Astrocyte (in vitro differentiated cells and primary cell): Measurements from ENCODE around the gene PIGQ. TPM values are rescaled to one million over a fixed set of nuclear protein-coding genes. Genes with fewer than 3 reads are reported as not detected.

Experiments
- DNase-seq: peaks from one replicate; pipeline ENCODE4 v3.0.0-alpha.2; 2010; ENCODE audit warnings: low read depth
- FAIRE-seq: peaks from 2 replicates; lab custom pipeline; 2011; peaks lifted over from hg19 to GRCh38; lab: Jason Lieb, UNC
- H2AFZ ChIP-seq: 2 replicates; pipeline ENCODE4 v1.6.0; 2012; ENCODE audit warnings: low read depth, low read length, inconsistent platforms
- H3K27ac ChIP-seq: 2 replicates; pipeline ENCODE4 v1.5.1; 2011; ENCODE audit warnings: low read depth, low read length, inconsistent platforms
- H3K27me3 ChIP-seq: 2 replicates; pipeline ENCODE4 v1.6.0; 2011; ENCODE audit warnings: low read length, inconsistent platforms; ENCODE audit not compliant: insufficient read depth
- H3K36me3 ChIP-seq: 2 replicates; pipeline ENCODE4 v1.5.1; 2011; ENCODE audit warnings: low read length, inconsistent platforms; ENCODE audit not compliant: insufficient read depth
- H3K4me1 ChIP-seq: 2 replicates; pipeline ENCODE4 v1.5.1; 2011; ENCODE audit warnings: low read length, inconsistent platforms; ENCODE audit not compliant: insufficient read depth
- H3K4me2 ChIP-seq: 2 replicates; pipeline ENCODE4 v1.6.0; 2012; ENCODE audit warnings: low read length, inconsistent platforms
- H3K4me3 ChIP-seq: 2 replicates; pipeline ENCODE4 v1.5.1; 2011; ENCODE audit warnings: low read depth, mild to moderate bottlenecking, low read length, inconsistent platforms; ENCODE audit not compliant: insufficient read depth
- H3K79me2 ChIP-seq: 2 replicates; pipeline ENCODE4 v1.6.0; 2012; ENCODE audit warnings: mild to moderate bottlenecking, low read length, inconsistent platforms; ENCODE audit not compliant: insufficient read depth
- H3K9ac ChIP-seq: 2 replicates; pipeline ENCODE4 v1.6.0; 2012; ENCODE audit warnings: mild to moderate bottlenecking, low read length, inconsistent platforms
- H3K9me3 ChIP-seq: 2 replicates; pipeline ENCODE4 v1.5.1; 2012; ENCODE audit warnings: low read depth, mild to moderate bottlenecking, low read length, inconsistent platforms; ENCODE audit not compliant: insufficient read depth
- H4K20me1 ChIP-seq: 2 replicates; pipeline ENCODE4 v1.6.0; 2012; ENCODE audit warnings: low read length, inconsistent platforms; ENCODE audit not compliant: insufficient read depth
- H3K27ac Mint-ChIP-seq: one replicate; pipeline ENCODE4 v1.8.0; 2021; ENCODE audit warnings: mild to moderate bottlenecking, mixed read lengths; ENCODE audit not compliant: unreplicated experiment
- H3K27me3 Mint-ChIP-seq: one replicate; pipeline ENCODE4 v1.8.0; 2021; ENCODE audit warnings: low read depth, mixed read lengths; ENCODE audit not compliant: unreplicated experiment
- H3K36me3 Mint-ChIP-seq: one replicate; pipeline ENCODE4 v1.8.0; 2021; ENCODE audit warnings: low read depth, mixed read lengths; ENCODE audit not compliant: unreplicated experiment
- H3K4me1 Mint-ChIP-seq: one replicate; pipeline ENCODE4 v1.8.0; 2021; ENCODE audit warnings: low read depth, mixed read lengths; ENCODE audit not compliant: unreplicated experiment
- H3K4me3 Mint-ChIP-seq: one replicate; pipeline ENCODE4 v1.8.0; 2021; ENCODE audit warnings: mild to moderate bottlenecking, moderate library complexity, mixed read lengths; ENCODE audit not compliant: unreplicated experiment
- H3K9me3 Mint-ChIP-seq: one replicate; pipeline ENCODE4 v1.8.0; 2021; ENCODE audit warnings: mild to moderate bottlenecking, mixed read lengths; ENCODE audit not compliant: unreplicated experiment
- CTCF ChIP-seq: IDR thresholded peaks from 2 replicates; pipeline ENCODE4 v1.5.1; 2011; ENCODE audit warnings: low read depth, mild to moderate bottlenecking, inconsistent platforms, low read length, moderate library complexity; ENCODE audit not compliant: insufficient read depth
- EZH2 ChIP-seq: IDR thresholded peaks from 2 replicates; pipeline ENCODE4 v1.6.1; 2012; ENCODE audit warnings: mild to moderate bottlenecking, low read length, inconsistent platforms; ENCODE audit not compliant: insufficient read depth
- total RNA-seq: library from RNA; stranded (reverse); gene quantifications from 2 replicates; pipeline ENCODE4 v1.2.1, GENCODE V29; 2021

The PIGQ gene
- total RNA-seq, 1 donor from 2014 or later, result 22.4 TPM

GRCh38 chr16:535446-536405, 34.0 kb upstream of the PIGQ start:
- Mint-ChIP-seq H3K4me3 (no peak overlapping the region), H3K9me3 (no peaks in the 10 kb centered on the region), H3K27me3 (no peaks in the 10 kb centered on the region), H3K27ac (peak overlapping the region; percentile 75), H3K36me3 (no peaks in the 10 kb centered on the region), H3K4me1 (no peaks in the 10 kb centered on the region)
- Histone ChIP-seq H3K4me1 (peaks cover 29% of the 10 kb centered on the region), H3K27ac (peak overlapping the region; percentile 4), H3K36me3 (no peaks in the 10 kb centered on the region), H2AFZ (no peak overlapping the region), H3K4me3 (no peak overlapping the region), H4K20me1 (peaks cover 94% of the 10 kb centered on the region), H3K9me3 (no peaks in the 10 kb centered on the region), H3K27me3 (no peaks in the 10 kb centered on the region), H3K4me2 (peak overlapping the region; percentile 72), H3K9ac (peak overlapping the region; percentile 41), H3K79me2 (peaks cover 97% of the 10 kb centered on the region)
- TF ChIP-seq EZH2 (no peak), CTCF (no peak)
- DNase-seq (peak; percentile 65), FAIRE-seq (no peak)

GRCh38 chr16:536746-537145, 33.0 kb upstream of the PIGQ start:
- no peak for DNase-seq

More at GRCh38 chr16:536746-537145, 33.0 kb upstream of the PIGQ start:
- Mint-ChIP-seq H3K4me1 (no peaks in the 10 kb centered on the region), H3K9me3 (no peaks in the 10 kb centered on the region), H3K4me3 (no peak overlapping the region), H3K27ac (no peak overlapping the region), H3K27me3 (no peaks in the 10 kb centered on the region), H3K36me3 (no peaks in the 10 kb centered on the region)
- H3K27me3 ChIP-seq, result no peaks in the 10 kb centered on the region
- H3K4me1 ChIP-seq, result peaks cover 29% of the 10 kb centered on the region
- H3K9me3 ChIP-seq, result no peaks in the 10 kb centered on the region
- H3K4me3 ChIP-seq, result no peak overlapping the region
- no peak overlapping the region for H3K4me2 ChIP-seq
- no peak for FAIRE-seq
- peaks cover 94% of the 10 kb centered on the region for H4K20me1 ChIP-seq
- no peak overlapping the region for H3K27ac ChIP-seq
- peaks cover 97% of the 10 kb centered on the region for H3K79me2 ChIP-seq
- TF ChIP-seq EZH2 (no peak), CTCF (no peak)
- no peak overlapping the region for H3K9ac ChIP-seq
- no peaks in the 10 kb centered on the region for H3K36me3 ChIP-seq
- no peak overlapping the region for H2AFZ ChIP-seq
